ENCODE measurements around the gene MAD1L1.

The MAD1L1 gene

DNA sequence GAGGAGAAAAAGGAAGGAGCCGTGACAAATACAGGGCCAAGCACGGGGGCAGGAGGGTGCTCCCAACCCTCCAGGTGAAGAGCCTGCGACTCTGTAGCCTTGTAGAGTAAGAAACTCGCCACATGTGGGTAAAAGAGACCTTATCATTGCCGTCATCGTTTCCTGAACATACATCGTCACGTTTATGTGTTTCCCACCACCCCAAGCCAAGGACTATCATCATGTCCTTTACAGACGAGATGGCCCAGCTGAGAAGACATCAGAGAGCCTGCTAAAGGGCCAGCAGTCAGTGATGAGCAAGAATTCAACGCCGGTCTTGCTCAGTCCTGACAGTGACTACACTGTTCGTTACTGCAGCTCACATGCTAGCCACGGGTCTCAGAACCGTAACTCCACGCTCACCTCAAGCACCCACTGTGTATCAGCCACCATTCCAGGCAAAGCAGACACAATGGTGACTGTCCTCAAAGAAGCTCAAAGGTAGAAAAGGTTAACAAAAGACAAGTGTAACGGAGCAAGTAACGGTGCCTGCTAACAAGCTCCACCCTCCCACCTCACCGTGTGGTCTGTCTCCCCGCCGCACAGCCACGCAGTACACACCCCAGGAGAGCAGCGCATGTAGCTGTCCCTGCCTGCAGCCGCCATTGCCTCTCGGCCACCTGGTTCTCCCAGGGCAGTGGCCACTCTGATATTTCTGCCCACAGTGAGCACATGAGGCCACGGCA, 147.8 kb downstream of the MAD1L1 start:
- no peak for TF ChIP-seq CTCF (IDR thresholded peaks at IDR 0.05; ENCODE audit: low read depth, low read length, poor library complexity, severe bottlenecking)
- TF ChIP-seq EZH2phosphoT487 (IDR thresholded peaks at IDR 0.05; ENCODE audit: borderline replicate concordance, low read length): no peak
- Histone ChIP-seq H3K9me3 (ENCODE audit: control insufficient read depth, insufficient read depth, low read length) (no peaks in the 10 kb centered on the region), H3K27me3 (ENCODE audit: control insufficient read depth, low read length) (no peaks in the 10 kb centered on the region), H3K4me1 (ENCODE audit: control insufficient read depth, low read length) (peaks cover 1% of the 10 kb centered on the region; the same call in 1 of the 2 replicates), H4K20me1 (ENCODE audit: control insufficient read depth, insufficient read depth, low read depth, low read length) (peaks cover 4% of the 10 kb centered on the region; the same call in 1 of the 2 replicates), H3K36me3 (ENCODE audit: control insufficient read depth, low read length) (peaks cover 8% of the 10 kb centered on the region; the same call in 1 of the 2 replicates), H3K9me2 (replicated peaks; ENCODE audit: control insufficient read depth, low read length) (no peaks in the 10 kb centered on the region), H3K4me3 (ENCODE audit: low read length) (no peak overlapping the region), H3F3A (ENCODE audit: control insufficient read depth, insufficient read depth) (no peaks in the 10 kb centered on the region), H3K4me2 (ENCODE audit: low read length) (no peak overlapping the region), H3K79me2 (ENCODE audit: control insufficient read depth, low read length) (no peaks in the 10 kb centered on the region), H3K27ac (ENCODE audit: low read depth, low read length) (no peak overlapping the region)

- Histone ChIP-seq H3K4me3 (ENCODE audit: low read length) (no peak overlapping the region), H3K4me1 (ENCODE audit: control insufficient read depth, low read length) (peaks cover 4% of the 10 kb centered on the region; the same call in 1 of the 2 replicates), H3K4me2 (ENCODE audit: low read length) (no peak overlapping the region), H3K27me3 (ENCODE audit: control insufficient read depth, low read length) (no peaks in the 10 kb centered on the region), H3K36me3 (ENCODE audit: control insufficient read depth, low read length) (peaks cover 8% of the 10 kb centered on the region; the same call in 1 of the 2 replicates), H4K20me1 (ENCODE audit: control insufficient read depth, insufficient read depth, low read depth, low read length) (peaks cover 4% of the 10 kb centered on the region; the same call in 1 of the 2 replicates), H3K9me3 (ENCODE audit: control insufficient read depth, insufficient read depth, low read length) (no peaks in the 10 kb centered on the region), H3K9me2 (replicated peaks; ENCODE audit: control insufficient read depth, low read length) (no peaks in the 10 kb centered on the region), H3F3A (ENCODE audit: control insufficient read depth, insufficient read depth) (no peaks in the 10 kb centered on the region), H3K79me2 (ENCODE audit: control insufficient read depth, low read length) (no peaks in the 10 kb centered on the region), H3K27ac (ENCODE audit: low read depth, low read length) (no peak overlapping the region)
- no peak for TF ChIP-seq EZH2phosphoT487 (IDR thresholded peaks at IDR 0.05; ENCODE audit: borderline replicate concordance, low read length)
These were observed 148.4 kb downstream of the MAD1L1 start for GRCh38 chr7:2084331-2084730.

DNA sequence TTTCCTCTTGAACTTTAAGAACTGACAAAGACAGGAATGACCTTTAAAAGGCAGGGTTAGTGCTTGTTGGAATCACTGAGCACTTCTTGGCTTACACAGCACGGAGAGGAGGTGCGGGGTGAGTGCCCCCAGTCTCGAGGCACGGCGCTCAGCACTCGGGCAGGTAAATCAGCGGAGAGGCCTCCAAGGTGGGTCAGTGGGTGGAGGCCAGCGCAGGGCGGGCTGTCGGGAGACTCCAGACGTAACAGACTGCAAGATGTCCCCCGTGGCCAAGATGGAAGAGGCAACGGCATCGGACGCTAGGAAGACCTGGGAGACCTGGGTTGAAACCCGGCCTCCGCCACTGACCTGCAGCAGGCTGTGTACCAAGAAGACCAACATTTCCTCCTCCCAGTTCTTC, 149.4 kb downstream of the MAD1L1 start:
- no peaks in the 10 kb centered on the region for H3F3A ChIP-seq (ENCODE audit: control insufficient read depth, insufficient read depth)
- TF ChIP-seq EZH2phosphoT487 (IDR thresholded peaks at IDR 0.05; ENCODE audit: borderline replicate concordance, low read length) (no peak), CTCF (IDR thresholded peaks at IDR 0.05; ENCODE audit: low read depth, low read length, poor library complexity, severe bottlenecking) (no peak)
- no peak overlapping the region for H3K4me3 ChIP-seq (ENCODE audit: low read length)
- H3K27ac ChIP-seq (ENCODE audit: low read depth, low read length): no peak overlapping the region
- peaks cover 4% of the 10 kb centered on the region; the same call in 1 of the 2 replicates for H3K4me1 ChIP-seq (ENCODE audit: control insufficient read depth, low read length)
- H4K20me1 ChIP-seq (ENCODE audit: control insufficient read depth, insufficient read depth, low read depth, low read length): peaks cover 4% of the 10 kb centered on the region; the same call in 1 of the 2 replicates
- no peaks in the 10 kb centered on the region for H3K9me2 ChIP-seq (replicated peaks; ENCODE audit: control insufficient read depth, low read length)
- no peaks in the 10 kb centered on the region for H3K9me3 ChIP-seq (ENCODE audit: control insufficient read depth, insufficient read depth, low read length)
- no peaks in the 10 kb centered on the region for H3K79me2 ChIP-seq (ENCODE audit: control insufficient read depth, low read length)
- no peaks in the 10 kb centered on the region for H3K27me3 ChIP-seq (ENCODE audit: control insufficient read depth, low read length)
- H3K4me2 ChIP-seq (ENCODE audit: low read length): no peak overlapping the region
- H3K36me3 ChIP-seq (ENCODE audit: control insufficient read depth, low read length): peaks cover 8% of the 10 kb centered on the region; the same call in 1 of the 2 replicates
